GM11168 (cell line): ENCODE data around the gene BUD23.

Experiments used
- in situ Hi-C: fragments of 300-500 bp; cut with MboI; formaldehyde crosslinking; loops from one replicate; pipeline ENCODE4 v1.12.0; 2022; ENCODE audit warnings: low sequenced_read_pairs; ENCODE audit not compliant: unreplicated experiment

BUD23 gene

GRCh38 chr7:73738220-73738611 lies 54.8 kb downstream of the BUD23 start:
- in situ Hi-C loops = no loop called here

GRCh38 chr7:73738612-73739386 lies 55.4 kb downstream of the BUD23 start, which contains the start of gene ABHD11:
Gene ABHD11, minus strand, starts transcription at chr7:73738802. Its CDS starts 32 bp downstream, at chr7:73738770.
- in situ Hi-C loops = no loop called here

GRCh38 chr7:73739387-73739767 lies 56.0 kb downstream of the BUD23 start:
- in situ Hi-C loops = no loop called here

- in situ Hi-C loops = no loop called here
These were observed 56.8 kb downstream of the BUD23 start for GRCh38 chr7:73740212-73740611.

GRCh38 chr7:73740771-73741170 lies 57.4 kb downstream of the BUD23 start:
- in situ Hi-C loops = no loop called here

GRCh38 chr7:73741600-73741999 lies 58.2 kb downstream of the BUD23 start:
- in situ Hi-C loops = no loop called here

- in situ Hi-C loops = no loop called here
These were observed 58.9 kb downstream of the BUD23 start for GRCh38 chr7:73742338-73742752.

- in situ Hi-C loops = no loop called here
These were observed 59.6 kb downstream of the BUD23 start for GRCh38 chr7:73742753-73743641.

GRCh38 chr7:73746378-73746777 lies 63.0 kb downstream of the BUD23 start:
- in situ Hi-C loops = no loop called here
